ENCODE data around the gene FBF1. TPM values are rescaled to one million over a fixed set of nuclear protein-coding genes. Genes with fewer than 3 reads are reported as not detected.

FBF1 gene
- total and polyA plus RNA-seq, 2 of the 4 experiments (the other 2 are of a cell fraction) = 4.5 to 8.0 TPM

DNA sequence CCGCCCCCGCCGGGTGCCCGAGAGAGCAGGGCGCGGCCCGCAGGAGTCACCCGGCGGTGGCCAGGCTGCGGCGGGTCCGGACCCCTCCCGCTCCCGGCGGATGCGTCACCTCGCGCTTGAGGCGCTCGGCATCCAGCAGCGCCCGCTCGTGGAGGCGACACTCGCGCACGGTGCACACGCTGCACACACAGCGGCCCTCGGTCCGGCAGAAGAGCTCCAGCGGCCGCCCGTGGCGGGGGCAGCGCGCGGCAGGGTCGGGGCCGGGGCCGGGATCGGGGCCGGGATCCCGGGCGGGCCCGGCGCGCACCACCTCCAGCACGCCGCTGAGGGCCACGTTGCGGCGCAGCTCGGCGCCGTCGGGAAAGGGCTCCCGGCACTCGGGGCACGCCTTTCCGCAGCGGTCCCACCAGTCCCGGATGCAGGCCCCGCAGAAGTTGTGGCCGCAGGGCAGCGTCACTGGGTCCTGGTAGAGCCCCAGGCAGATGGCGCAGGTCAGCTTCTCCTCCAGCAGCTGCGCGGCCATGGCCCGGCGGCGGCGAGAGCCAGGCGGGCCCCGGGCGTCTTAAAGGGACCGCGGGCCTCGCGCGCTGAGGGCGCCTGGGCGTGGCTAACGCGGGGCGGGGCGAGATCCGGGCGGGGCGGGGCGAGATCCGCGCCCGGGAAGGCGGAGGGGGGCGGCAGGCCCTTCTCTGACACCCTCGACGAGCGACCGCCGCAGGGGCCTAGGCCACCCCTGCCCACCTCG is 44.3 kb downstream of the FBF1 start, which contains the start of gene TRIM65:
Gene TRIM65 (minus strand): TSS at position 537 of the 745 bp plus-strand sequence. CDS start 14 bp downstream, at position 523.
- peak within 1 kb of the TSS; percentile 89 for H4K5ac ChIP-seq (ENCODE audit: low read depth, low read length)
- H3K4ac ChIP-seq (ENCODE audit: low read depth, low read length) = peak within 1 kb of the TSS; percentile 97
- peaks cover 10% of the 10 kb centered on the region; the same call in 1 of the 2 replicates for H3K9me1 ChIP-seq (ENCODE audit: insufficient read depth, low read length)
- ATAC-seq (ENCODE audit: low read depth) (peak; percentile 89), DNase-seq (peak; percentile 74)
- peaks cover 7% of the 10 kb centered on the region; the same call in 1 of the 2 replicates for H3K4me1 ChIP-seq (ENCODE audit: control insufficient read depth, insufficient read depth, low read length)
- POLR2A ChIA-PET (ENCODE audit: unreplicated experiment) = interaction anchor here (0.9 to 1.8 kb wide), 2 partner anchors 18 to 117 kb away, joined by 4 to 7 read pairs; partner anchors contain the start of gene TRIM47
- H3K4me3 ChIP-seq (ENCODE audit: insufficient read depth, low read depth, low read length) = peak within 1 kb of the TSS; percentile 94
- no peaks in the 10 kb centered on the region for H3K27me3 ChIP-seq (ENCODE audit: control insufficient read depth, insufficient read depth, low read length)
- H2AK5ac ChIP-seq (ENCODE audit: low read depth, low read length) = peak within 1 kb of the TSS; percentile 72
- BruUV-seq (replicated peaks) = no TSS peak
- peak within 1 kb of the TSS; percentile 95 for H3K4me2 ChIP-seq (ENCODE audit: low read depth, low read length)
- peak within 1 kb of the TSS; percentile 89 for H3K9ac ChIP-seq (ENCODE audit: low read depth, low read length)
- dilution Hi-C loops (cut with HindIII; ENCODE audit: low sequenced_read_pairs, unreplicated experiment) (no loop called here), intact Hi-C loops (cut with micrococcal nuclease) (no loop called here), in situ Hi-C loops (cut with MboI; ENCODE audit: low sequenced_read_pairs) (no loop called here)
- peak within 1 kb of the TSS; percentile 77 for H2BK120ac ChIP-seq (ENCODE audit: low read depth, low read length)
- no peak within 1 kb of the TSS; the same call in 1 of the 2 replicates for H3K56ac ChIP-seq (ENCODE audit: extremely low read depth, insufficient read depth, low read length)
- WGBS, 2 experiments (ENCODE audit: extremely low coverage in 2 of 2, insufficient read length in 1 of 2) = 1% methylated on average over 53 of the region's 102 CpGs; no CpG with 5 or more reads in 1 of the 2 experiments
- CTCF ChIA-PET = interaction anchor here (0.5 to 1.7 kb wide), 5 partner anchors 17 to 295 kb away, joined by 3 to 7 read pairs (median 3); partner anchors contain the start of gene WBP2
- H4K8ac ChIP-seq (ENCODE audit: low read depth in 2 of 2, low read length in 2 of 2) = peak within 1 kb of the TSS; percentile 38 to 96
- peaks cover 9 to 42% of the 10 kb centered on the region in 2 experiments; a peak in 3 of 4 replicates for H3K79me1 ChIP-seq (ENCODE audit: low read depth in 1 of 2, low read length in 2 of 2)
- no peak within 1 kb of the TSS; the same call in 2 of the 3 replicates for H2BK15ac ChIP-seq (ENCODE audit: low read depth, low read length)
- H3K36me3 ChIP-seq (ENCODE audit: control insufficient read depth, insufficient read depth, low read length) = peaks cover 24% of the 10 kb centered on the region
- H3K23ac ChIP-seq (ENCODE audit: low read depth, low read length) = peak within 1 kb of the TSS; percentile 79
- H2BK5ac ChIP-seq (ENCODE audit: low read depth, low read length, poor library complexity, severe bottlenecking) = peak within 1 kb of the TSS; percentile 92
- H3K27ac ChIP-seq (ENCODE audit: insufficient read depth, low read length) = peak within 1 kb of the TSS; percentile 97
- H2AFZ ChIP-seq (replicated peaks; ENCODE audit: low read length, poor library complexity) = peak within 1 kb of the TSS; percentile 100
- H3K18ac ChIP-seq (ENCODE audit: low read depth, low read length) = peak within 1 kb of the TSS; percentile 42; the same call in 1 of the 2 replicates
- H4K20me1 ChIP-seq (ENCODE audit: insufficient read depth, low read length) = 0 out of 2 replicates have a peak, but pooled peaks cover 2% of the 10 kb centered on the region
- H3K9me3 ChIP-seq (ENCODE audit: control insufficient read depth, insufficient read depth, low read length) = no peaks in the 10 kb centered on the region
- no peak within 1 kb of the TSS for H2BK20ac ChIP-seq (ENCODE audit: low read depth, low read length)
- peak within 1 kb of the TSS; percentile 99 for H2AK9ac ChIP-seq (replicated peaks; ENCODE audit: low read depth, low read length, poor library complexity)
- peak within 1 kb of the TSS; percentile 77 for H4K91ac ChIP-seq (ENCODE audit: insufficient read depth, low read depth, low read length)
- H3K14ac ChIP-seq (replicated peaks; ENCODE audit: low read depth, low read length) = peak within 1 kb of the TSS; percentile 99
- TF ChIP-seq BHLHE40 (IDR thresholded peaks at IDR 0.05; ENCODE audit: low read depth, low read length) (peak; percentile 44; the same call in 1 of the 2 replicates), SMC3 (IDR thresholded peaks at IDR 0.05; ENCODE audit: low read depth, low read length) (peak; percentile 33; the same call in 1 of the 2 replicates), CTCF (conservative IDR thresholded peaks at IDR 0.05; ENCODE audit: low read depth, low read length) (peak; percentile 59), RAD21 (IDR thresholded peaks at IDR 0.05; ENCODE audit: low read length) (peak; percentile 60), CEBPB (IDR thresholded peaks at IDR 0.05; ENCODE audit: low read depth, low read length) (no peak), NFE2L2 (IDR thresholded peaks at IDR 0.05; ENCODE audit: low read depth, low read length) (no peak), MAZ (IDR thresholded peaks at IDR 0.05; ENCODE audit: borderline replicate concordance, low read depth, low read length) (peak; percentile 50; the same call in 1 of the 2 replicates), MXI1 (IDR thresholded peaks at IDR 0.05; ENCODE audit: borderline replicate concordance, low read depth, low read length) (peak; percentile 86; the same call in 1 of the 2 replicates), ELK1 (IDR thresholded peaks at IDR 0.05; ENCODE audit: borderline replicate concordance, low read depth, low read length) (no peak), POLR2A (IDR thresholded peaks at IDR 0.05; ENCODE audit: low read depth, low read length) (no peak; the same call in 1 of the 2 replicates), RFX5 (IDR thresholded peaks at IDR 0.05; ENCODE audit: low read depth, low read length) (no peak), CHD1 (IDR thresholded peaks at IDR 0.05; ENCODE audit: low read depth, low read length) (0 out of 2 replicates have a peak, but pooled peaks have one; percentile 70)
- TF ChIP-seq, protein P1, sequence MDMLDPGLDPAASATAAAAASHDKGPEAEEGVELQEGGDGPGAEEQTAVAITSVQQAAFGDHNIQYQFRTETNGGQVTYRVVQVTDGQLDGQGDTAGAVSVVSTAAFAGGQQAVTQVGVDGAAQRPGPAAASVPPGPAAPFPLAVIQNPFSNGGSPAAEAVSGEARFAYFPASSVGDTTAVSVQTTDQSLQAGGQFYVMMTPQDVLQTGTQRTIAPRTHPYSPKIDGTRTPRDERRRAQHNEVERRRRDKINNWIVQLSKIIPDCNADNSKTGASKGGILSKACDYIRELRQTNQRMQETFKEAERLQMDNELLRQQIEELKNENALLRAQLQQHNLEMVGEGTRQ (IDR thresholded peaks at IDR 0.05; ENCODE audit: low read depth, low read length) = no peak
